ENCODE measurements around the gene ARSJ.

DNA sequence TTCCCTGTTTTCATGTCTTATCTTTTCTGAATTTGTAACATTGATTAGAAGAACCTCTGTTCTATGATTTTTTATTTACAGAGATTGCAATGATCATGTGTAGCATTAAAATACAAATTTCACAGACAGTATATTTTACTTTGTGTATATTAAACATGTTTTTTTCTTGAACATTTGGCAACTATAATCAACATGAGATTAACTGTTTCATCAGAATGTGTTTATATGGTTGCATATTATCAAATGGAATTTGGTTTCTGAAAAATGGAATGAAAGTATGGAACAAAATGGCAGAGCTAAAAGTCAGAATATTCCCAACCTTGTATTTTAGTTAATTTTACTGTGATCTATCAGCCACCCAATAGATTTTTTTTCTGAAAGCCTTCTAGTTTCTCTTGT lies 19.9 kb downstream of the ARSJ start:
- TF ChIP-seq, protein P1, sequence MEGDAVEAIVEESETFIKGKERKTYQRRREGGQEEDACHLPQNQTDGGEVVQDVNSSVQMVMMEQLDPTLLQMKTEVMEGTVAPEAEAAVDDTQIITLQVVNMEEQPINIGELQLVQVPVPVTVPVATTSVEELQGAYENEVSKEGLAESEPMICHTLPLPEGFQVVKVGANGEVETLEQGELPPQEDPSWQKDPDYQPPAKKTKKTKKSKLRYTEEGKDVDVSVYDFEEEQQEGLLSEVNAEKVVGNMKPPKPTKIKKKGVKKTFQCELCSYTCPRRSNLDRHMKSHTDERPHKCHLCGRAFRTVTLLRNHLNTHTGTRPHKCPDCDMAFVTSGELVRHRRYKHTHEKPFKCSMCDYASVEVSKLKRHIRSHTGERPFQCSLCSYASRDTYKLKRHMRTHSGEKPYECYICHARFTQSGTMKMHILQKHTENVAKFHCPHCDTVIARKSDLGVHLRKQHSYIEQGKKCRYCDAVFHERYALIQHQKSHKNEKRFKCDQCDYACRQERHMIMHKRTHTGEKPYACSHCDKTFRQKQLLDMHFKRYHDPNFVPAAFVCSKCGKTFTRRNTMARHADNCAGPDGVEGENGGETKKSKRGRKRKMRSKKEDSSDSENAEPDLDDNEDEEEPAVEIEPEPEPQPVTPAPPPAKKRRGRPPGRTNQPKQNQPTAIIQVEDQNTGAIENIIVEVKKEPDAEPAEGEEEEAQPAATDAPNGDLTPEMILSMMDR (IDR thresholded peaks at IDR 0.05) = no peak
- TF ChIP-seq POLR2A (IDR thresholded peaks at IDR 0.05) = no peak

Measured in heart left ventricle (tissue), 13 donors.